Liver (tissue), 9 donors: ENCODE results near the gene RERE. TPM values are rescaled to one million over a fixed set of nuclear protein-coding genes. Genes with fewer than 3 reads are reported as not detected.

ENCODE experiments used
- DNase-seq: peaks from one replicate; pipeline ENCODE4 v3.0.0-alpha.2; 2017; ENCODE audit warnings: low spot score
- H3K27ac ChIP-seq, 2 donors: one replicate each; pipeline ENCODE4 v1.7.0; 2013; ENCODE audit warnings: inconsistent platforms in 2 of 2, low read length in 2 of 2, control low read depth in 1 of 2, low read depth in 1 of 2, mild to moderate bottlenecking in 1 of 2
- H3K27me3 ChIP-seq, 4 donors: one replicate each; pipeline versions ENCODE4 v1.6.1 to v1.7.0; 2013; ENCODE audit warnings: low read length in 3 of 4, inconsistent platforms in 1 of 4, mild to moderate bottlenecking in 1 of 4, moderate library complexity in 1 of 4; ENCODE audit not compliant: control insufficient read depth in 4 of 4, insufficient read depth in 4 of 4
- H3K36me3 ChIP-seq, 4 donors: one replicate each; pipeline versions ENCODE4 v1.6.1 to v1.7.0; 2013; ENCODE audit warnings: low read length in 3 of 4, mild to moderate bottlenecking in 3 of 4, low read depth in 1 of 4, moderate library complexity in 1 of 4; ENCODE audit not compliant: control insufficient read depth in 4 of 4, insufficient read depth in 3 of 4
- H3K4me1 ChIP-seq, 4 donors: one replicate each; pipeline versions ENCODE4 v1.6.1 to v1.7.0; 2013; ENCODE audit warnings: low read length in 3 of 4, mild to moderate bottlenecking in 3 of 4, moderate library complexity in 1 of 4; ENCODE audit not compliant: control insufficient read depth in 4 of 4, insufficient read depth in 4 of 4
- H3K4me3 ChIP-seq, 3 donors: one replicate each; pipeline versions ENCODE4 v1.6.1 to v1.7.0; 2013; ENCODE audit warnings: low read length in 3 of 3, control low read depth in 1 of 3, low read depth in 1 of 3, mild to moderate bottlenecking in 1 of 3
- H3K9ac ChIP-seq, 2 donors: one replicate each; pipeline ENCODE4 v1.7.0; 2013; ENCODE audit warnings: low read length in 2 of 2, mild to moderate bottlenecking in 2 of 2, moderate library complexity in 2 of 2, control low read depth in 1 of 2, low read depth in 1 of 2
- H3K9me3 ChIP-seq, 4 donors: one replicate each; pipeline versions ENCODE4 v1.6.1 to v1.7.0; 2013; ENCODE audit warnings: low read length in 3 of 4; ENCODE audit not compliant: control insufficient read depth in 4 of 4
- EGR1 ChIP-seq, 2 donors: IDR thresholded peaks; 2 replicates each; pipeline ENCODE4 v1.6.1; 2016 to 2018; ENCODE audit warnings: antibody characterized with exemption in 2 of 2, low read depth in 2 of 2
- FOXA1 ChIP-seq: IDR thresholded peaks from 2 replicates; pipeline ENCODE4 v1.6.1; 2016; ENCODE audit warnings: antibody characterized with exemption
- FOXA2 ChIP-seq: IDR thresholded peaks from 2 replicates; pipeline ENCODE4 v1.6.1; 2016; ENCODE audit warnings: antibody characterized with exemption
- GABPA ChIP-seq, 2 donors: IDR thresholded peaks in 1 of 2; conservative IDR thresholded peaks in 1 of 2; 2 replicates each; pipeline ENCODE4 v1.6.1; 2016; ENCODE audit warnings: antibody characterized with exemption in 2 of 2, mild to moderate bottlenecking in 1 of 2, moderate library complexity in 1 of 2
- HNF4A ChIP-seq, 2 donors: conservative IDR thresholded peaks; 2 replicates each; pipeline ENCODE4 v1.6.1; 2016; ENCODE audit warnings: antibody characterized with exemption in 2 of 2, mild to moderate bottlenecking in 2 of 2
- HNF4G ChIP-seq: IDR thresholded peaks from 2 replicates; pipeline ENCODE4 v1.6.1; 2016; ENCODE audit warnings: antibody characterized with exemption
- JUND ChIP-seq, 2 donors: IDR thresholded peaks; 2 replicates each; pipeline ENCODE4 v1.6.1; 2016; ENCODE audit warnings: antibody characterized with exemption in 2 of 2
- NR2F2 ChIP-seq: IDR thresholded peaks from 2 replicates; pipeline ENCODE4 v1.6.1; 2016; ENCODE audit warnings: antibody characterized with exemption
- RAD21 ChIP-seq, 2 donors: IDR thresholded peaks; 2 replicates each; pipeline ENCODE4 v1.6.1; 2016; ENCODE audit warnings: antibody characterized with exemption in 2 of 2, mild to moderate bottlenecking in 2 of 2
- RXRA ChIP-seq, 2 donors: IDR thresholded peaks; 2 replicates each; pipeline ENCODE4 v1.6.1; 2017 to 2018; ENCODE audit warnings: antibody characterized with exemption in 2 of 2, mild to moderate bottlenecking in 1 of 2
- SP1 ChIP-seq: IDR thresholded peaks from 2 replicates; pipeline ENCODE4 v1.6.1; 2018; ENCODE audit warnings: antibody characterized with exemption, mild to moderate bottlenecking
- TAF1 ChIP-seq: conservative IDR thresholded peaks from 2 replicates; pipeline ENCODE4 v1.6.1; 2016; ENCODE audit warnings: antibody characterized with exemption, mild to moderate bottlenecking
- YY1 ChIP-seq: IDR thresholded peaks from 2 replicates; pipeline ENCODE4 v1.6.1; 2016; ENCODE audit warnings: antibody characterized with exemption, mild to moderate bottlenecking
- WGBS: extraction: QIAGEN DNeasy Blood & Tissue Kit; methylation state at CpG from one replicate; pipeline ENCODE4 v1.1.7; 2013; 5-methylcytosine and 5-hydroxymethylcytosine counted together
- polyA plus RNA-seq, 2 donors: library from polyadenylated mRNA; stranded (reverse) in 1 of 2; unstranded in 1 of 2; fragments of 200-250 nt in 1 of 2; fragments of >200 nt in 1 of 2; fragmentation: Nextera tagmentation in 1 of 2; extraction: Ambion mirVana in 1 of 2; gene quantifications; one replicate each; pipeline versions ENCODE4 v1.2.1 to v1.2.3, GENCODE V29; 2013 to 2015
- total RNA-seq, 2 donors: library from RNA; depleted of rRNA; stranded (reverse); fragments of >200 nt; gene quantifications; one replicate each; pipeline ENCODE4 v1.2.3, GENCODE V29; 2014
- TF ChIP-seq, protein P1 (sequence below): IDR thresholded peaks from 2 replicates; pipeline ENCODE4 v1.6.1; 2016; ENCODE audit warnings: antibody characterized with exemption
- TF ChIP-seq, protein P2 (sequence below): IDR thresholded peaks from 2 replicates; pipeline ENCODE4 v1.6.1; 2016; ENCODE audit warnings: antibody characterized with exemption
- TF ChIP-seq, protein P3 (sequence below): IDR thresholded peaks from 2 replicates; pipeline ENCODE4 v1.6.1; 2016; ENCODE audit warnings: antibody characterized with exemption, mild to moderate bottlenecking
- TF ChIP-seq, protein P4 (sequence below): IDR thresholded peaks from 2 replicates; pipeline ENCODE4 v1.6.1; 2016; ENCODE audit warnings: antibody characterized with exemption
- donor health status: healthy.
- donor health status: healthy.
- donor health status: healthy.
- donor health status: healthy.
- donor health status: healthy.

The RERE gene
- total and polyA plus RNA-seq, 4 donors = 9.8 to 49.1 (median 24.8) TPM

DNA sequence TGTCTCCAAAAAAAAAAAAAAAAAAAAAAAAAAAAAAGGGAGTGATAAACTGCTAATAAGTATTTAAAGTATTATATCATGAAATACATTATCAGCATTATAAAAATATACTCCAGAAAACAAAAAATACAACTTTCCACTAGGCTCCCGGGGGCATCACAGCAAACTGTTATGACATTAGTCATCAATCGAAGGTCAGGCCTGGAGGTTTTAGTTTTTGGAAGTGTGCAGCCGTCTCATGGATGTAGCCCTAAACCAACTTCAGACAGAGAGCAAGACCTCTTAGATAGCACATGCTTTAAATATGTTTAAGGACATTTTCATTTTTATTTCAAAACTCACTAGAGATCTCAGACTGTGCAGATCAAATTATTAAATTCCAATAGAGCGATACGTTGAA lies 106.3 kb downstream of the RERE start:
- no peaks in the 10 kb centered on the region for H3K27me3 ChIP-seq
- TF ChIP-seq, protein P1, sequence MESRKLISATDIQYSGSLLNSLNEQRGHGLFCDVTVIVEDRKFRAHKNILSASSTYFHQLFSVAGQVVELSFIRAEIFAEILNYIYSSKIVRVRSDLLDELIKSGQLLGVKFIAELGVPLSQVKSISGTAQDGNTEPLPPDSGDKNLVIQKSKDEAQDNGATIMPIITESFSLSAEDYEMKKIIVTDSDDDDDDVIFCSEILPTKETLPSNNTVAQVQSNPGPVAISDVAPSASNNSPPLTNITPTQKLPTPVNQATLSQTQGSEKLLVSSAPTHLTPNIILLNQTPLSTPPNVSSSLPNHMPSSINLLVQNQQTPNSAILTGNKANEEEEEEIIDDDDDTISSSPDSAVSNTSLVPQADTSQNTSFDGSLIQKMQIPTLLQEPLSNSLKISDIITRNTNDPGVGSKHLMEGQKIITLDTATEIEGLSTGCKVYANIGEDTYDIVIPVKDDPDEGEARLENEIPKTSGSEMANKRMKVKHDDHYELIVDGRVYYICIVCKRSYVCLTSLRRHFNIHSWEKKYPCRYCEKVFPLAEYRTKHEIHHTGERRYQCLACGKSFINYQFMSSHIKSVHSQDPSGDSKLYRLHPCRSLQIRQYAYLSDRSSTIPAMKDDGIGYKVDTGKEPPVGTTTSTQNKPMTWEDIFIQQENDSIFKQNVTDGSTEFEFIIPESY = no peak
- TF ChIP-seq SP1 (no peak), JUND (IDR thresholded peaks at IDR 0.05) (no peak), RXRA (IDR thresholded peaks at IDR 0.05) (no peak), HNF4G (no peak), EGR1 (IDR thresholded peaks at IDR 0.05; ENCODE audit: low read depth in 2 of 2) (no peak), FOXA2 (no peak), YY1 (no peak)
- TF ChIP-seq, protein P2, sequence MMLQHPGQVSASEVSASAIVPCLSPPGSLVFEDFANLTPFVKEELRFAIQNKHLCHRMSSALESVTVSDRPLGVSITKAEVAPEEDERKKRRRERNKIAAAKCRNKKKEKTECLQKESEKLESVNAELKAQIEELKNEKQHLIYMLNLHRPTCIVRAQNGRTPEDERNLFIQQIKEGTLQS = no peak
- no peak overlapping the region for H3K4me3 ChIP-seq
- H3K36me3 ChIP-seq = no peaks in the 10 kb centered on the region
- peaks cover 4 to 12% (median 8%) of the 10 kb centered on the region in 4 donors for H3K4me1 ChIP-seq
- DNase-seq = no peak
- H3K9ac ChIP-seq = no peak overlapping the region
- no peak overlapping the region for H3K27ac ChIP-seq
- H3K9me3 ChIP-seq = no peaks in the 10 kb centered on the region
- WGBS = 88% methylated on average over 5 of the region's 5 CpGs

DNA sequence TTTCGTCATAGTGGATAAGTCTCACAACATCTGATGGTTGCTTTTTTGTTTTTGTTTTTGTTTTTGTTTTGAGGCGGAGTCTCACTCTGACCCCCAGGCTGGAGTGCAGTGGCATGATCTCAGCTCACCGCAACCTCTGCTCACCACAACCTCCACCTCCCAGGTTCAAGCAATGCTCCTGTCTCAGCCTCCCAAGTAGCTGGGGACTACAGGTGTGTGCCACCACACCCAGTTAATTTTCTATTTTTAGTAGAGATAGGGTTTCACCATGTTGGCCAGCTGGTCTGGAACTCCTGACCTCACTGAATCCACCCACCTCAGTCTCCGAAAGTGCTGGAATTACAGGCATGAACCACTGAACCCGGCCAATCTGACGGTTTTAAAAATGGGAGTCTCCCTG lies 109.2 kb downstream of the RERE start:
- DNase-seq = no peak
- H3K9me3 ChIP-seq = no peaks in the 10 kb centered on the region
- H3K27me3 ChIP-seq = no peaks in the 10 kb centered on the region
- TF ChIP-seq SP1 (no peak), EGR1 (IDR thresholded peaks at IDR 0.05; ENCODE audit: low read depth in 2 of 2) (no peak), FOXA1 (no peak), YY1 (no peak), RAD21 (IDR thresholded peaks at IDR 0.05) (no peak), HNF4A (conservative IDR thresholded peaks at IDR 0.05) (no peak), GABPA (IDR thresholded peaks at IDR 0.05 in 1 of 2, conservative IDR thresholded peaks at IDR 0.05 in 1 of 2) (no peak), TAF1 (no peak), HNF4G (no peak), FOXA2 (no peak), RXRA (IDR thresholded peaks at IDR 0.05) (no peak), NR2F2 (no peak), JUND (IDR thresholded peaks at IDR 0.05) (no peak)
- TF ChIP-seq, protein P2 = no peak
- TF ChIP-seq, protein P3, sequence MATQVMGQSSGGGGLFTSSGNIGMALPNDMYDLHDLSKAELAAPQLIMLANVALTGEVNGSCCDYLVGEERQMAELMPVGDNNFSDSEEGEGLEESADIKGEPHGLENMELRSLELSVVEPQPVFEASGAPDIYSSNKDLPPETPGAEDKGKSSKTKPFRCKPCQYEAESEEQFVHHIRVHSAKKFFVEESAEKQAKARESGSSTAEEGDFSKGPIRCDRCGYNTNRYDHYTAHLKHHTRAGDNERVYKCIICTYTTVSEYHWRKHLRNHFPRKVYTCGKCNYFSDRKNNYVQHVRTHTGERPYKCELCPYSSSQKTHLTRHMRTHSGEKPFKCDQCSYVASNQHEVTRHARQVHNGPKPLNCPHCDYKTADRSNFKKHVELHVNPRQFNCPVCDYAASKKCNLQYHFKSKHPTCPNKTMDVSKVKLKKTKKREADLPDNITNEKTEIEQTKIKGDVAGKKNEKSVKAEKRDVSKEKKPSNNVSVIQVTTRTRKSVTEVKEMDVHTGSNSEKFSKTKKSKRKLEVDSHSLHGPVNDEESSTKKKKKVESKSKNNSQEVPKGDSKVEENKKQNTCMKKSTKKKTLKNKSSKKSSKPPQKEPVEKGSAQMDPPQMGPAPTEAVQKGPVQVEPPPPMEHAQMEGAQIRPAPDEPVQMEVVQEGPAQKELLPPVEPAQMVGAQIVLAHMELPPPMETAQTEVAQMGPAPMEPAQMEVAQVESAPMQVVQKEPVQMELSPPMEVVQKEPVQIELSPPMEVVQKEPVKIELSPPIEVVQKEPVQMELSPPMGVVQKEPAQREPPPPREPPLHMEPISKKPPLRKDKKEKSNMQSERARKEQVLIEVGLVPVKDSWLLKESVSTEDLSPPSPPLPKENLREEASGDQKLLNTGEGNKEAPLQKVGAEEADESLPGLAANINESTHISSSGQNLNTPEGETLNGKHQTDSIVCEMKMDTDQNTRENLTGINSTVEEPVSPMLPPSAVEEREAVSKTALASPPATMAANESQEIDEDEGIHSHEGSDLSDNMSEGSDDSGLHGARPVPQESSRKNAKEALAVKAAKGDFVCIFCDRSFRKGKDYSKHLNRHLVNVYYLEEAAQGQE = no peak
- TF ChIP-seq, protein P4, sequence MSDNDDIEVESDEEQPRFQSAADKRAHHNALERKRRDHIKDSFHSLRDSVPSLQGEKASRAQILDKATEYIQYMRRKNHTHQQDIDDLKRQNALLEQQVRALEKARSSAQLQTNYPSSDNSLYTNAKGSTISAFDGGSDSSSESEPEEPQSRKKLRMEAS = no peak
- TF ChIP-seq, protein P1 = no peak
- no peaks in the 10 kb centered on the region for H3K36me3 ChIP-seq
- 98% methylated on average over 6 of the region's 6 CpGs for WGBS
- no peak overlapping the region for H3K27ac ChIP-seq
- peaks cover 2 to 15% (median 11%) of the 10 kb centered on the region in 4 donors for H3K4me1 ChIP-seq
- no peak overlapping the region for H3K4me3 ChIP-seq
- H3K9ac ChIP-seq = no peak overlapping the region
